HG03066 (cell line): ENCODE results near the gene CSTPP1.
"Not testable (repeated sequence)": the region's sequence is repeated elsewhere in the genome, so short reads cannot be mapped to it uniquely, and the experiment has no call there.

ENCODE experiments used
- ATAC-seq: cut with Tn5 transposase; IDR thresholded peaks from one replicate; pipeline ENCODE4 v1.9.1; 2021; ENCODE audit warnings: low read depth; ENCODE audit not compliant: unreplicated experiment

The CSTPP1 gene

DNA sequence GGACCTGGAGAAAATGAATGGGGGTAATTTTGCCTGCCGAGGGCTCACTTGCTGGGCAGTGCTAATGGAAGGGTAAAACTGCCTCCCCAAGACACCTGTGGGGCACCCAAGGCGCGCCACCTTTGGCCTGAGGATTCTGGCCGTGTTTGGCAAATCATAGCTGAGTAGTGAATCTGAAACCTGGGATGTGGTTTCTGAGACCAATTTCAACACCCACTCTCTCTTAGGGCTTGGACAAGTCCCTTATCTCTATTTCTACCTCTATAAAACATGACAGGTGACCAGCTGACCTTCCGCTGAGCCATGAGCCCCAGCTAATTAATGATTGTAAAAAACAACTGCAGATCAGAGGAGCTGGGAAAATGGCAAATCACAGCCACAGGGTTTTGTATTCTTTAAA is 251.2 kb downstream of the CSTPP1 start:
- no peak for ATAC-seq

DNA sequence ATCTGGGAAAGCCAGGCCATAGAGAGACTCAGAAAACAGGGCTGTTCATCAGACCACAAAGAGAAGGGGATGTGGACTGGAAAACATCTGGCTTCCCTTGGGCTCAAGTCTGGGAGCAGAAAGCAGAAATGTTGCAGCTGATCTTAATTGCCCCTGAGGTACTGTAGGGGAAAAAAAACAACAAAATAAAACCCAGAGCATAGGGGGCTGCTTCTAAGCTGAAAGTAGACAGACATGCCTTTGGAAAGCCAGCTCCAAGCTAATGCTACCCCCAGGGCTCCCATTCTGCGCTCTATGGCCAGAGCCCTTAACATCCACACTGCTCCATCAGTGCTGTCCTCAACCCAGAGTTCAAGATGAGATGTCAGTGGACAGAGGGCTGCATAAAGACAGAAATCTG is 251.7 kb downstream of the CSTPP1 start:
- ATAC-seq, result no peak

- ATAC-seq, result no peak
Measured at GRCh38 chr11:47189100-47189834, 252.7 kb downstream of the CSTPP1 start.

DNA sequence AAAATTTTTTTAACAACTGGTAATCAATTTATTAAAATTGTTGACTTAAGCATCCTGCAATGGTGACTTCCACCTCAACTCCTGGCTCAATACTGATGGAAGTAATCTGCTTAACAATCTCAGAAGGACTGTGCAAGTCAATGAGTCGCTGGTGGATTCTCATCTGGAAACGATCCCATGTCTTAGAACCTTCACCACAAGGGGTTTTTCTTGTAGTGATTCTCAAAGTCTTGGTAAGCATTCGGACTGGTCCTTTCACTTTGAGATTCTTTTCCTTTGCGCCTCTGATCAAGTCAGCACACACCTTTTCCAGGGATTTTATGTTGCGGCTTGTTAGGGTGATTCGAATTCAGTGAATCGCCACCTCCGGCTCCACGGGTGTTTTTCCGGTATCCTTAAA is 254.6 kb downstream of the CSTPP1 start:
- ATAC-seq, result not testable (repeated sequence)

GRCh38 chr11:47192111-47192510 is 255.6 kb downstream of the CSTPP1 start:
- ATAC-seq, result no peak

- ATAC-seq, result not testable (repeated sequence)
Measured at GRCh38 chr11:47198161-47198560, 261.6 kb downstream of the CSTPP1 start.

GRCh38 chr11:47201015-47201414 is 264.5 kb downstream of the CSTPP1 start:
- ATAC-seq, result no peak

GRCh38 chr11:47202576-47202975 is 266.0 kb downstream of the CSTPP1 start:
- ATAC-seq, result no peak

- no peak for ATAC-seq
Measured at GRCh38 chr11:47204637-47204989, 268.1 kb downstream of the CSTPP1 start.

GRCh38 chr11:47206577-47206976 is 270.0 kb downstream of the CSTPP1 start:
- not testable (repeated sequence) for ATAC-seq

DNA sequence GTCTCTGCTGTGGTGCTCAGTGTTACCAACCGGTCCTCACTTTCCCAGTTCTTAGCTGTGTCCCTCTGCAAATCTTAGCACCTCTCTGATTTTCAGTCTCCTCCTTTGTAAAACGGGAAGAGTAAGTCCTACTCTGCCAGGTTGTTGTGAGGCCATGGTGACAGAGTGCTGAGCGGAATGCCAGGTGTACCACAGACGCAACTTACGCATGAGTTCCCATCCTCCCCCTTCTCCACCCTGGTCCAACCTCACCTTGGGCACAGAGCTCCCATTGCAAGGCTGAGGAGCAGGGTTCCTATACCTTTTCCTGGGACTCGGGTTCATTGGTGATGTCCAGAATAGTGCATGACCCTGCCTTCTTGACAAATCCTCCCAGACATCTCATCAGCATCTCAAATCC is 270.9 kb downstream of the CSTPP1 start:
- ATAC-seq, result no peak

GRCh38 chr11:47208008-47208552 is 271.5 kb downstream of the CSTPP1 start:
- not testable (repeated sequence) for ATAC-seq

DNA sequence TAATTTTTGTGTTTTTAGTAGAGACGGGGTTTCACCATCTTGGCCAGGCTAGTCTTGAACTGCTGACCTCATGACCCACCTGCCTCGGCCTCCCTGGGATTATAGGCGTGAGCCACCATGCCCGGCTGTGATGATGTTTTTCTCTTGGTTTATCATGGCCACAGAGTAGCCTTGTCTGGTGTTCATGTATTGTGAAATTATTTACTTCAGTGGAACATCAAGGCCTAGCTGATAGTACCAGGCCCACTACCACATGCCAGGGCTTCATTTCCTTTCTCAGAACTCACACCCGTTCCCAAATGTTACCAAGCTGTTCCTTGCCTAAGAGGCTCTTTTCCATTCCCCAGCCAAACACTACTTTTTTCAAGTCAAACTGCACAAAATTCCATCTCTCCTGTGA is 272.1 kb downstream of the CSTPP1 start:
- no peak for ATAC-seq
